Erythroblast (primary cell): ENCODE measurements around the gene RNF31.

Experiments used
- DNase-seq, 2 experiments: peaks; one replicate each; lab custom pipeline; 2025; lab: John Stamatoyannopoulos, UW
- GATA1 ChIP-seq: IDR thresholded peaks from 2 replicates; pipeline ENCODE4 v1.6.1; 2011; ENCODE audit warnings: low read depth, mild to moderate bottlenecking, control low read depth, low read length, moderate library complexity
- POLR2A ChIP-seq: IDR thresholded peaks from 2 replicates; pipeline ENCODE4 v1.6.1; 2011; ENCODE audit warnings: mild to moderate bottlenecking, low read length

The RNF31 gene

GRCh38 chr14:24138396-24139271 is 8.7 kb upstream of the RNF31 start:
- no peak for DNase-seq
- TF ChIP-seq POLR2A = no peak

- no peak for DNase-seq
- TF ChIP-seq POLR2A (no peak), GATA1 (no peak)
Measured at GRCh38 chr14:24139272-24139934, 7.9 kb upstream of the RNF31 start.

GRCh38 chr14:24141097-24141880 is 6.0 kb upstream of the RNF31 start, which contains the start of gene EMC9:
Gene EMC9 (minus strand): TSS chr14:24141591. CDS start chr14:24141304, 287 bp downstream.
- DNase-seq = peak; percentile 99
- TF ChIP-seq GATA1 (no peak), POLR2A (peak; percentile 89)

GRCh38 chr14:24143511-24143910 is 3.8 kb upstream of the RNF31 start:
- DNase-seq = no peak
- no peak for TF ChIP-seq GATA1
- TF ChIP-seq POLR2A = no peak

- TF ChIP-seq POLR2A (no peak), GATA1 (no peak)
- DNase-seq = no peak
Measured at GRCh38 chr14:24144451-24144850, 2.8 kb upstream of the RNF31 start.

- TF ChIP-seq POLR2A = no peak
- TF ChIP-seq GATA1 = no peak
- DNase-seq = no peak
Measured at GRCh38 chr14:24145219-24145618, 2.1 kb upstream of the RNF31 start.

- DNase-seq = no peak
- no peak for TF ChIP-seq GATA1
Measured at GRCh38 chr14:24145690-24146452, 1.4 kb upstream of the RNF31 start.

GRCh38 chr14:24146453-24146977 is 783 bp upstream of the RNF31 start, which contains the start of gene PSME2:
Gene PSME2 (minus strand): TSS chr14:24146610. CDS start chr14:24146581, 29 bp downstream.
- peak; percentile 89 to 90 for DNase-seq
- TF ChIP-seq GATA1 (no peak), POLR2A (no peak)

GRCh38 chr14:24147761-24148428 is 597 bp downstream of the RNF31 start:
- peak in 1 of 2 experiments; percentile 64 for DNase-seq
- no peak for TF ChIP-seq GATA1
- no peak for TF ChIP-seq POLR2A

GRCh38 chr14:24149302-24149969 is 2.1 kb downstream of the RNF31 start:
- TF ChIP-seq GATA1 = no peak
- TF ChIP-seq POLR2A = no peak
- no peak for DNase-seq

GRCh38 chr14:24150061-24150460 is 2.8 kb downstream of the RNF31 start:
- no peak for DNase-seq
- TF ChIP-seq GATA1 = no peak
- TF ChIP-seq POLR2A = no peak

- no peak for TF ChIP-seq POLR2A
- TF ChIP-seq GATA1 = no peak
- no peak for DNase-seq
Measured at GRCh38 chr14:24150567-24150966, 3.3 kb downstream of the RNF31 start.
